Stimulated activated CD4-positive, alpha-beta T cell treated with anti-CD3 and anti-CD28 coated beads, Interleukin-2, amount 100 ng/mL, for 4 hours (primary cell): Measurements from ENCODE around the gene DLGAP4.

Experiments used
- DNase-seq: peaks from one replicate; pipeline ENCODE4 v3.0.0-alpha.2; 2020; ENCODE audit warnings: low read depth

The DLGAP4 gene

GRCh38 chr20:36274181-36274841 is 31.8 kb upstream of the DLGAP4 start:
- no peak for DNase-seq

DNA sequence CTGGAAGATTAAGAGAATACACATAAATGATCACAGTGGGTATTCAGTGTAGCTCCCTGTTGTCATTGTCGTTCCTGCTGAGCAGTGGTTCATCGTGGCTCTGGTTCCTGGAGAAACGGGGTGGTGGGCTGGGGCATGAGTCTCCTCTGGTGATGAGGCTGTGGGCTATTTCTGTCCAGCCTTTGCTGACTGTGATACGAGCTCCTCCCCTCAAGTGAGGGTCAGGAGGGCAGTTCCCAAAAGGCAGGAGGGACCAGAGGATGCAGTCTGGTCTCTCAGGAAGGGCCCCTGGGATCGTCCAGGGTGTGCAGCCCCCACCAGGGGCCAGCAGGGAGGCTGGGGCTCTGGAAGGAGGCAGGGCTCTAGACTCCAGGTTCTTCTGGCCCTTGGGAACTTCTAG is 31.1 kb upstream of the DLGAP4 start:
- no peak for DNase-seq

GRCh38 chr20:36275441-36276189 is 30.5 kb upstream of the DLGAP4 start:
- no peak for DNase-seq

DNA sequence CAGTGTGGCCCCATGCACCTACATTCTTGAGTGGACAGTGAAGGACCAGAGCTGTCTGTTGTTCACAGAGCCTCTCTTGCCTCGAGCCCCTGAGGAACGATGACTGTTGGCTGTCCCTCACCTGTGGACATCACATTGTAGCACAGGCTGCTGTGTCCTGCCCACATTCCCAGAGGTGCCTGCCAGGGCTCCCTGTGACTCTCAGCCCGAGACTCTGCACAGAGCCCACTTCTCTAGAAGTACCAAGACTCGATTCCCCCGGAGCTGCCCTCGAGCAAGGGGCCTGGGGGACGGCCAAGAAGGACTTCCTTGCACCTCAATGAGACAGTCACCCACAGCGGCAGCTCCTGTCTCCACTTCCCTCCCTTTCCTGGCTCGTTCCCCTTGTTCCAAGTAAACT is 28.6 kb upstream of the DLGAP4 start:
- DNase-seq: no peak

GRCh38 chr20:36279362-36279761 is 26.8 kb upstream of the DLGAP4 start:
- no peak for DNase-seq

DNA sequence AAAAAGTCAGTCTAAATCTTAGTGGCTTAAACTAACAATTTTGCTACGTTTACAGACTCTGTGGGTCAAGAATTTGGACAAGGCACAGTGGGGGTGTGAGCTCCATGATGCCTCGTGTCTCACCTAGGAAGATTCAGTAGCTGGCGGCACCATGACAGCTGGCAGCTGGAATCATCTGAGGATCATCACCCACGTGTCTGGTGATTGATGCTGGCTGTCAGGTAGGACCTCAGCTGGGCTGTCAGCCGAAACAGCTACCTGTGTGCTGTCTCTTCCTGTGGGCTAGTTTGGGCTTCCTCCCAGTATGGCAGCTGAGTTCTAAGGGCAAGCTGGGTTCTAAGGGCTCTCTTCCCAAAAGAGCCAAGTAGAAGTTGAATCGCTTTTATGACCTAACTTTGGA is 26.4 kb upstream of the DLGAP4 start:
- DNase-seq: no peak

DNA sequence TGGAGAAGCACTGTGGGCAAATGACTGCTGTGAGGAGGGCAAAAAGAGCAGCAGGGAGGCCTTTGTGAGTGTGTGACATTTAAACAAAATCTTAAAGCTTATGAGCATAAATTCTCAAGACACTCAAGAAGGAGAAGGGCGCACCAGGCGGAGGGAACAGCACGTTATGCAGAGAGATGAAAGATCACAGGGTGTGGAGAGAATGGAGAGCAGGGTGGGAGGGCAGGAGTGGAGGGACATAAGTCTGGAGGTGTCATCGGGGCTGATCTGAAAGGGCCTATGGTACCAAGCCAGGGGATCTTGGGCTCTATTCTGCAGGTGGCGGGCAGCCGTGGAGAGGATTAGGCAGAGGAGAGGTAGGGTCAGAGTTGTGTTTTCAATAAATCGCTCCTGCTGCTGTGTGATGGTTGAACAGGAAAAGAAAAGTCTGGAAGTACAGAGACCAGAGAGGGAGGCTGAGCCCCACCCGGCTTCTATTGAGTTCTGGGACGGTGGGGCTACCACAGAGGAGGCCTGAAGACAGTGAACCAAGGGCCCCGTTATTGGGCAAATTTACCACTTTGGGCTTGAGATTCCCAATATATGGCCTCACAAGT is 24.3 kb upstream of the DLGAP4 start:
- no peak for DNase-seq

DNA sequence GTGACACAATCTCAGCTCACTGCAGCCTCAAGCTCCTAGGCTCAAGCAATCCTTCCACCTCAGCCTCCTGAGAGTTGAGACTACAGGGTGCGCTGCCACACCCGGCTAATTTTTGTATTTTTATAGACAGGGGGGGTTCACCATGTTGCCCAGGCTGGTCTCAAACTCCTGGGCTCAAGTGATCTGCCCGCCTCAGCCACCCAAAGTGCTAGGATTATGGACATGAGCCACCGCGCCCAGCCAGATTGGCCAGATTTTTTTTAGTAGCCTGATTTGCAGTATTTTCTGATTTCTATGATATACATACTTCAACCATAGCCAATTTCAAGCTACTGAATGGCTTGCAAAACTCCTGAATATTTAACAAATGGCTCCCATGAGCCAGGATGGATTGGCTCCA is 21.4 kb upstream of the DLGAP4 start:
- no peak for DNase-seq

GRCh38 chr20:36285746-36286447 is 20.2 kb upstream of the DLGAP4 start:
- no peak for DNase-seq

DNA sequence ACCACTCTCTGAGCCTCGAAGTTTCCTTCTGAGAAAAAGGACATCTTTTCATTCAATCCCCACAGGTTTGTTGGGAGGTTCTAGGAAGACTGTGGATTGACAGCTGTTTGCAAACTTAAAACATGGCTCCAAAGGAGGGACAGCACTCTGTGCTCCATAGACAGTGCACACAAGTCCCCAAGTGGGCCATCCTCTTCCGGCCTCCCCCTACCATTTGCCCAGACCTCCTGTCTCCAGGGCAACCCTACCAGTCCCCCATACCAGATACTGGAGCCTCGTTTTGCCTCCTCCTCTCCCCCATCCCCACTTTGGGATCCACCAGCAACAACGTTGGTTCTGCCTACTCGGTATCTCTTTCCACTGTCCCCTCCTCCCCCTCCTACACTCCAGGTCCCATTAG is 8.5 kb upstream of the DLGAP4 start:
- no peak for DNase-seq

DNA sequence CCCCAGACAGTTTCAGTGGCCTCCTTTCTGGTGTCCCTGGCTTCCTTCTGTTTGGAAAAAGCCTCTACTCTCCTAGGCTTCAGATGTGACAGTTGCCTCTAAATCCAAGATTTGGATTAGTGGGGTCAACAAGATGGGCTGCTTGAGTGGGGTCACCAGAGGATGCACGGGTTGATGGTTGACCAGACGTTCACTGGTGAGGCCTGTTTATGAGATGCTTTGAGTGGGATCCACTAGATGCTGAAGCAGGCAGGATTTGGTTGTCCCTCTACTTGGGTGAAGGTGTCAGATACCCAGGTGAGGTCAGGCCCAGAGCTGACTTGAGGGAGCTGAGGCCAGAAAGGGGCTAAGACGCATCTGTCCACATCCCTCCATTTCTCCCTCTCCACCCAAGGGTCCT is 8.1 kb upstream of the DLGAP4 start:
- DNase-seq: no peak

- DNase-seq: no peak
Measured at GRCh38 chr20:36298795-36299339, 7.3 kb upstream of the DLGAP4 start.

GRCh38 chr20:36299459-36299858 is 6.7 kb upstream of the DLGAP4 start:
- DNase-seq: no peak

- no peak for DNase-seq
Measured at GRCh38 chr20:36301359-36302119, 4.6 kb upstream of the DLGAP4 start.

GRCh38 chr20:36303020-36303595 is 3.0 kb upstream of the DLGAP4 start:
- DNase-seq: no peak

DNA sequence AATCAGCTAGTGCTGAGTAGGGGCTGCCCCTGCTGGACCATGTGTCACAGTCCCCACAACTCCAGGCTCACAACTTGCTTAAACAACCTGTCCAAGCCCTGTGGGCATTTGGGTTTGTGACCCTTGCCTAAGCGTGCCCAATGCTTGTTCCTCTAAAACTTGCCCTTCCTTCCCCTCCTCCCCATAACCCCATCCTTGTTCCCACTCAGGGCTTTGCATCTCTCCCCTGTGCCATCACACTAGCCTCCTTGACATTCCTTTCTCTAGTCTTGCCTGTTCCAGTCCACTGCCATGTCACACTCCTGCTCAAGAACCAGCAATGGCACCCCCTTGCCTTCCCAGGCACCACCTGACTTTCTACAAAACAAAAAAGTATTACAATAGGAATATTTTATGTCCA is 2.3 kb upstream of the DLGAP4 start:
- no peak for DNase-seq

DNA sequence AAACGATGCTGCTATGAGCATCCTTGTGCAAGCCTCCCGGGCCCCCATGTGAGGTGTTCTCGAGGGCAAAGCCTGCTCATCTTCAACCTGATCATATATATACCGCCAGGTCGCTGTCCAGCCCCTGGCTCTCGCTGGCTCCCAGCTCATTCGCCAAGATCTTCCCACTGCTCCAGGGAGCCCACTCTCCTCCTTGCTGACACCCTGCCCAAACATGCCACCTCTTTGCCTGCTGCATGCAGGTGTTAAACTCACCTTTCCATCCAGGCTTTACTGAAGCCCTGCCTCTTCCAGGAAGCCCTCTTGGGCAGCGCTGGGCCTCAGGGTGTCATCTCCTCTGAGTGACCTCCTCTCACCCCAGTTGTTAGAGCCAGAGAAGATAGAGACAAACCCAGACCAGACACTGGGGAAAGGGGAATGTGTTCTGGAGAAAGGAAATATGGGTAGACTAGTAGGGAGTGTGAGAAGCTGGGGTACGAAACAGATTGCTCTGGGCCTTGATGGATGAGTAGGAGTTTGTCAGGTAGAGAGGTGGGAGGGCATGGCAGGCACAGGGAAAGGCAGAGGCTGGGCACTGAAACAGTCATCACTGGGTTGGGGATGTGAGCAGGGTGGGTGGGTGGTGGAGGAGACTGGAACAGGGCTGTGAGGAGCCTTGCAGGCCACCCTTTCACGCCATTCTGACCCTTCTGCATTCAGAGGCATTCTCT is 1.2 kb upstream of the DLGAP4 start:
- DNase-seq: no peak

DNA sequence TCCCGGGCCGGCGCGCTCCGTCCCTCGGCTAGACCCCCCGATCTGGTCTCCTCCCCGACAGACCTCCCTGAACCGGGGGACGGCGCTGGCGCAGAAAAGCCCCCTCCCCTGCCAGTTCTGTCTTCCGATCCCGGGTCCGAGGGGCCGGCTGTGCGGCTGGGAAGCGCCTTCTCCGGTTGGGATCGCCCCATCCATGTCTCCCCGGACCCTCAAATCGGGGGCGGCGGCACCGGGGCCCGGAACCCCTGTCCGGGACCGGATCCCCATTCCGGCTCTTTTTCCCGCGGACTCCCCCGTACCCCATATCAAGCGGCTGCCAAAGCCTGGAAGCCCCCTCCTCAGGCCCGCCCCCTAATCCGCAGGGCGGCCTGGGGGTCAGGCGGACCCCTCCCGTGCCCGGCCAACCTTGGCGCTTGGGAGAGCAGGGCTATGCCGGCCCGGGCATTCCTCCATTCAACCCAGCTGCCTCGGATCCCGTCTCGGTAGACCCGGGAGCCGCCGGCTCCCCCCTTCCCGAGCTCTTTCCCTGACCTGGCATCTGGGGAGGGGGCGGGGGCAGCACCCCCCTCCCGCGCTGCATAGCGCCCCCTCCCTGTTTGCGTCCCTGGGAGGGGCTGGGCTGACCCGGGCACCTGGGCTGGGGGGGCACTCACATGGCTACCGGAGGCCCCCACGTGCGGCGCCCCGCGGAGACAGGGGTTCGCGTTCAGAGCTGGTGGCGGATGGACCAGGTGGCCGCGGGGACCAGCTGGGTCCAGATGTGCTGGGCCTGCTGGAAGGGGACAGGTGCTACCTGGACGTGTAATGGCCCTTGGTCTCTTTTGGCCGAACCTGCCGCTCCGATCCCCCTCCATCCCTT is 643 bp downstream of the DLGAP4 start:
- DNase-seq: no peak

DNA sequence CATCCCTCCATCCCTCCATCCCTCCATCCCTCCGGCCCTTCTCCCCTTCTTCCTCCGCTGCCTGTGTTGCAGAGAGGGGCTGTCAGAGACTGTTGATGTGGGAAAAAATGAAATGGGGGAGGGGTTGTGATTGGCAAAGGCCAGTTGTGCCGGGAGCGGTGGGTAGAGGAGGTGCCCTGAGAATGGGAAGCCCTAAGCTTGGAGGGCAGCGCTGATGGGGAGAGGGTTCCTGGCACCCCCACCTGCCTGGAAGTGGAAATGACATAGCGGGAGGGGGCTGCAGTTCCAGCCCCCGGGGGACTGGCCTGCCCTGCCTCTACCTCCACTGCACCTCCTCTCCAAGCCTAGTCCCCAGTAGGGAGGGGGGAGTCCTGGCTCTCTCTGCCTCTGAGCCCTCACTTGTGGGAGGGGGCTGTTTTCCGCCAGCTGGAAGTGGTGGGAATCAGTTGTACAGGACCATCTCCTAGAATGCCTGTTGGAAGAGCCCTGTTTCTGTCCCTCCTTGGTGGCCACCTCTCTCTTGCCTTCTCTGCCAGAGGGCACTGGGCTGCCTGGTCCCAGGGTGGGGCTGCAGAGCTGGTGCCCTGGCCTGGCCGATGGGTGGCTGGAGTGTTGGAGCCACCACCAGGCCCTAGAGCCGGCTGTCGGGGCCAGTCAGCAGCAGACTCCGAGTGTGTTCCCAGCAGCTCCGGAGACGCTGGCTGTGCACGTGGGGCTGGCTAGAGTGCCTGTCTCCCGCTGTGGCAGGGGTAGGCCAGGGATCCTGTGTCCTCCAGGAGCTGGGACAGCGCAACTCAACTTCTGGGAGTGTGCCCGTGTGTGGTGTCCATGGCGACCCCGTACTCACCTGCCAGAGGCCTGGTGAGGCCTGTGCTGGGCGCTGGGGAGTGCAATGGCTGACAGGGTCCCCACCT is 1.5 kb downstream of the DLGAP4 start:
- DNase-seq: no peak
